UCSD-AML1 (cell line): Measurements from ENCODE around the gene PFKFB1.
A peak's percentile ranks its signal among the peaks of the same experiment; 100 is the strongest.

Experiments used
- DNase-seq: peaks from one replicate; lab custom pipeline; 2025; ENCODE audit not compliant: unreplicated experiment; lab: John Stamatoyannopoulos, UW

The PFKFB1 gene

DNA sequence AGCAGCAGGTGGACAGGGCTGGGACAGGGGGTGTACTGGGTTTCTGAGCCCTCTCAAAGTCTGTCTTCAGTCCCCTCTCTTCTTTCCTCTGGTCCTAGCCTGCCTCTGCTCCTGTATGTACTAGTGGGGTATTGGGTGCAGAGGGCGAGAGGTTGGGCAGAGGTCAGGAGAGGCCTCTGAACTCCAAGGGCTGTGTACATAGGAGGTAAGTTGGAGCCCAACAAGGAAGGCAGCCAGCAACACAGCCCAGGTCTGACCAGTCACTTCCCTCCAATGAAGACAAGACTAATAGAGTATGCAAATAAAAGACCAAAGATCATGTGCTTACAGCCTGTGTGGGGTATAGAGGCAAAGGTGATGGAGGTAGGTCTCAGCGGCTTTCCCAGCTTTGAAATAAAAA lies at the start of gene PFKFB1:
Gene PFKFB1 (minus strand): TSS at position 90 of the 400 bp plus-strand sequence. CDS start 181 bp downstream, outside the sequence.
- DNase-seq = no peak

DNA sequence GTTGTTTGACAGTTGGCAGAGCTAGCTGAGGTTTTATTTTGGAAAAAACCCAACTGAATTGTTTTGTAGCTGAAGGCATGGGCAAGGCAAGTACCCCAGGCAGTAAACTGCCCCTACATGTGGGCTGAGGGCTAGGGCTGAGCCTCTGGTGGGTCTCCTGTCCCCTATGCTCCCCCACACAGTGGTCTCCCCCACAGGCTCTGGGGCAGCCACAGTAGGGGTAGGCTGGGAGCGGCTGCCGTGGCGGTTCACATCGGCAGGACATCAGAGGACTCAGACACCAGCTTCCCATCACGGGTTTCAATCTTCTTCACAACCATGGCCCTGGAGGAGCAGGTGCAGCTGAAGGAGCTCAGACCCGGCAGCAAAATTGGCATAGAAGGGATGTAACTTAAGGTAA lies 47.5 kb upstream of the PFKFB1 start:
- no peak for DNase-seq

DNA sequence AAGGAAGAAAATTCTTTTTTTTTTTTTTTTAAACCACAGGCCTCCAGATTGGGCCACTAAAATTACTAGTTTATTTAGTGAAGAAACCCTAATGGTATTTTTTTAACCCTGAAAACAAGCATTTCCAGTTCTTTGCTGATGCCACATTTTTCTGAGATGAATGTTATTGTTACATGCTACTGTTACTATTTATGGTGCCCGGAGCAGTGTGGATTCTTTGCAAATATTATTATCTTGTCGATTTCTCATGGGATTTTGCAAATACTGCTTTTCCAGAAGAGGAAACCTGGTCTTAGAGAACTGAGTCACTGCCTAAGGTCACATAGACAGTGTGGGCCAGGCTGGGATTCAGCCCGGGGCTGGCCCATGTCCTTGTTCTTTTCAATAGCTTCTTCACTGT lies 45.5 kb upstream of the PFKFB1 start:
- no peak for DNase-seq

- DNase-seq = no peak
Observed at GRCh38 chrX:55033429-55033828, 39.4 kb upstream of the PFKFB1 start.

DNA sequence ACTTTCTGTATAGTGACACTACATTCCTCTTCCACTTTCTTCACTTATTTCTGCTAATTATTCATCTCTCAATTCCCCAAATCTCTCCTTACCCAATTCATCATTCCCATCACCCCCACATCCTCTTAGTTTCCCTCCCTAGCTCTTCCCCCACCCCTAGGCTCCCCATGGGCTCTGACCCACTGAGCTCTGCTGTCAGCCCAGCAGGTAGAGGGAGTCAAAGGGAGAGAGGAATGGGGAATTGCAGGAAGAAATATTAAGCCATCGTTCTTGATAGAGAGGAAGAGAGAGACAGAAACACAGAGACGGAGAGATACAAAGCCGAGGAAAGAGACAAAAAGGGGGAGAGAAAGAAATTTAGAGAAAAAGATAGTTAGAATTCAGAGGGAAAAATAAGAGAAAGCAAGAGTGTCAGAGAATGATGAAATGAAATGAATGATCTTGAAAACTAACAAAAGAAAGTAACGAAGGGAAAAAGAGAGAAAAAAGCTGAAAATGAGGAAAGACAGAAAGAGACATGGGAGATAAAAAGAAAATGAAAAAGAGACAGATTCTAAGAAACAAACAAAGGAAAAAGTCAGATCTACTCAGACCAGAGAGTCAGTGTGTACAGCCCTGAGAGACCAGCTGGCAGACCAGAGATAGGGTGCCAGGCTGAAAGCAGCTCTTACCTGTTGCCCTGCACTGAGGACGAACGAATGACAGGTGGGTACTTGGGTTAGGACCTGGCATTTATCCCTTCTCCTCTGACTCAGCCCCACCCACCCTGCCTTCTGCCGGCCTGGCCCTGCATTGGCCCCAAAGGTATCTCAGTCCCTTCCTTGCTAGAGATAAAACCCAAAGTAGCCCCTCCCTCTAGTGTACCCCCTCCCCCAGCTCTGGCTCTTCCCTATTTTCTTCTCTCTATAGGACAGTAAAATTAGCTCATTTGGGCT lies 36.5 kb upstream of the PFKFB1 start, which contains the start of gene ALAS2:
Gene ALAS2 (minus strand): TSS at position 707 of the 935 bp plus-strand sequence. CDS start 4,977 bp downstream, outside the sequence.
- DNase-seq = no peak

DNA sequence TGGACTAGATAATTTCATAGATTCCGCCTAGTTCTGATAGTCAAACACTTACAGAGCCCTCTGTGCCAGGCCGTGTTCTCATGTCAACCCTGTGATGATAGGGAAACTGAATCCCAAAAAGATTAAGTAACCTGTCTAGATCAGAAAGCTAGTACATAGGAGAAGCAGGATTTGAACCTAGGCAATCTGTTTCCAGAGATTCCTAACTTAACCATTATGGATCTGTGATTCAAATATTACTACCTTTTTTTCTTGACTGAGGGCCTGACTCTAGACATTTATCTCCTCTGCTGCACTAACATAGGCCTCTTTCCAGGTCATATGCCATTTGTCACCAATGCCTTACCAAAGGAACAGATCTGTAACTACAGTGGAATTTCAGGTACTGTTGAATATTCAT lies 35.3 kb upstream of the PFKFB1 start:
- no peak for DNase-seq

DNA sequence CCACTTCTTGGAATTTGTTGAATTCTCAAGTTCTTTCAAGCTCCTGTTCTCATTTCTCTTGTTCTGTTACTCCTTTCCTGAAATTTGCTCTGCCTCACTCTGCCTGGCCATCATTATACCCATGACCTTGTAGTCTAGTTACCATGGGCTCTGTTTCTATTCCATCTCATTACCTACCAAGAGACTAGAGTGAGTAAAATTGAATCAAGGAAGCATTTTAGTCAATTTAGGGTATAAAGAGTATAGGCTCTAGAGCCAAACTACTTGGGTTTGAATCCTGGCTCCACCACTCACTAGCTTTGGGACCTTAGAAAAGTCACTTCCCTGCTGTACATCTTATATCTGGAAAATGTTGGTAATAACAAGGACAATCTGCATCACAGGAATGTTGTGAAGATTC lies 34.6 kb upstream of the PFKFB1 start:
- DNase-seq = no peak

GRCh38 chrX:55028040-55028439 lies 34.1 kb upstream of the PFKFB1 start:
- DNase-seq = no peak

DNA sequence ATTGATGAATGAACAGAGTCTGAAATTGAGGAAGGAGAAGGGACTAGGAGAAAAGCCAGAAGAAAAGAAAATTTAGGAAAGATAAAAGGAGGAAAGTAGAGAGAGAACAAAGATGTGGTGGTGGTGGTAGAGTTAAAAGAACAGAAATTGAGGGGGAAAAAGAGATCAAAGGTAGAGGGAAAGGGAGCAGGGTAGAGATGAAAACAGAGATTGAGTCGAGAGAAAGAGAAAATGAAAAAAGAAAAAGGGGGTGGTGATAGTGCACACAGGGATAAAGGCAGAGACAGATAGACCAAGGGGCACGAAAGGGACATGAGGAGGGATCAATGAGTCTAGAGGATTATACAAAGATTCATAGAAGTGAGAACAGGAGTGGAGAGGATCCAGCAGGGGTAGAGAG lies 32.9 kb upstream of the PFKFB1 start:
- no peak for DNase-seq

- DNase-seq = no peak
Observed at GRCh38 chrX:55026143-55026542, 32.2 kb upstream of the PFKFB1 start.

GRCh38 chrX:55014897-55015299 lies 20.9 kb upstream of the PFKFB1 start:
- no peak for DNase-seq

- no peak for DNase-seq
Observed at GRCh38 chrX:55011294-55011693, 17.3 kb upstream of the PFKFB1 start.

DNA sequence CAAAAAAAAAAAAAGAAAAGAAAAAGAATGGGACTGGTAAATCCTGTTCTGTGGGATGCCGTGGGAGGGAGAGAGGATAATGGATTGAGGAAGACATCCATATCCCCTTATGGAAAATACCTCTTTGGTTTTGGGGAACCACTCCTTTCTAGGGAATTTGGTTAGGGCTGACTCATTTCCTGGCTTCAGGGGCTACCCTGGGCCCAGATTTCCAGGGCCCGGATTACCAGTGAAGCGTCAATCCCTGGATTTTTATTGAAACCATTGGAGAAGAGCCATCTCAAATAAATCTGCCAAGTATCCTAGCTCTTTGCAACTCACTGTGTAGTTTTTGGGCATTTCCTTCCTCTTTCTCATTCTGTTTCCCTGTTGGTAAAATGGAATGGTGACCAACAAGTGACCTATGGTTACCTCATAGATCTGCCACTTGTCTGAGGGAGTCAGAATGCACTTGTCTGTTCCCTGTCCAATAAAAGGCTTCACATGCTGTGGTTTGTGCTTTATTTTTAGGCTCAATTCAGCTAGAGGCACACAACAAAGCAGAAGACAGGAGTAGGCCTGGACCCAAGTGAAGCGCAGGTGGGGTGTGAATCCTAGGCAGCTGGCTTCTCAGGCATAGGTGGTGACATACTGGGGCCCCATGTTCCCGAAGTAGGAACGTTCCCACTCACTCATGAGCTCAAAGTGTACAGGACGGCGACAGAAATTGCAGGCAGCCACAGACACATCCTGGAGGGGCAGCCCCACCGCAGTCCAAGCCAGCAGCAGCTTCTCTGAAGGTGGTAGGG lies 14.8 kb upstream of the PFKFB1 start:
- DNase-seq = peak; percentile 16

GRCh38 chrX:55007656-55008055 lies 13.7 kb upstream of the PFKFB1 start:
- no peak for DNase-seq

DNA sequence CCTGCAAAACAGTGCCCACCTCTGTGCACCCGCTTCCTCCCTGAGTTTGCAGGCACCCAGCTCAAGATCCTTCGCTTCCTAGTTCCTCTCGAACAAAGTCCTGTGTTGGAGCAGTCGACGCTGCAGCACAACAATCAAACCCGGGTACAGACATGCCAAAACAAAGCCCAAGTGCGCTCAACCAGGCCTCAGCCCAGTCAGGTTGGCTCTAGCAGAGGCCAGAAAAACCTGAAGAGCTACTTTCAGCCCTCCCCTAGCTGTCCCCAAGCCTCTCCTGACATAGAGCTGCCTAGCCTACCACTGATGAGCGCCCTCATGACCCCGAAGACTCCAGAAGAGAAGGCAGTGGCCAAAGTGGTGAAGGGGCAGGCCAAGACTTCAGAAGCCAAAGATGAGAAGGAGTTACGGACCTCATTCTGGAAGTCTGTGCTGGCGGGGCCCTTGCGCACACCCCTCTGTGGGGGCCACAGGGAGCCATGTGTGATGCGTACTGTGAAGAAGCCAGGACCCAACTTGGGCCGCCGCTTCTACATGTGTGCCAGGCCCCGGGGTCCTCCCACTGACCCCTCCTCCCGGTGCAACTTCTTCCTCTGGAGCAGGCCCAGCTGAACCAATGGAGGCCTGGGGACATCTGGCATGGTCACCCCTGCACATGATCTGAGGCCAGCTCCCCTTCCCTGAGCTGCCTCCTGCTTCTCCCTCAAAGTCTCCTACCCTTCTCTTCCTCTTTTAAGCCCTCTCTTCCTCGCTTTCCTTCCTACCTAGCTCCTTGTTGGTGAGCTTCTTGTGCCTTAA lies 13.0 kb upstream of the PFKFB1 start:
- DNase-seq = no peak

- no peak for DNase-seq
Observed at GRCh38 chrX:55005256-55005655, 11.3 kb upstream of the PFKFB1 start.

GRCh38 chrX:55004231-55004630 lies 10.2 kb upstream of the PFKFB1 start:
- DNase-seq = no peak

DNA sequence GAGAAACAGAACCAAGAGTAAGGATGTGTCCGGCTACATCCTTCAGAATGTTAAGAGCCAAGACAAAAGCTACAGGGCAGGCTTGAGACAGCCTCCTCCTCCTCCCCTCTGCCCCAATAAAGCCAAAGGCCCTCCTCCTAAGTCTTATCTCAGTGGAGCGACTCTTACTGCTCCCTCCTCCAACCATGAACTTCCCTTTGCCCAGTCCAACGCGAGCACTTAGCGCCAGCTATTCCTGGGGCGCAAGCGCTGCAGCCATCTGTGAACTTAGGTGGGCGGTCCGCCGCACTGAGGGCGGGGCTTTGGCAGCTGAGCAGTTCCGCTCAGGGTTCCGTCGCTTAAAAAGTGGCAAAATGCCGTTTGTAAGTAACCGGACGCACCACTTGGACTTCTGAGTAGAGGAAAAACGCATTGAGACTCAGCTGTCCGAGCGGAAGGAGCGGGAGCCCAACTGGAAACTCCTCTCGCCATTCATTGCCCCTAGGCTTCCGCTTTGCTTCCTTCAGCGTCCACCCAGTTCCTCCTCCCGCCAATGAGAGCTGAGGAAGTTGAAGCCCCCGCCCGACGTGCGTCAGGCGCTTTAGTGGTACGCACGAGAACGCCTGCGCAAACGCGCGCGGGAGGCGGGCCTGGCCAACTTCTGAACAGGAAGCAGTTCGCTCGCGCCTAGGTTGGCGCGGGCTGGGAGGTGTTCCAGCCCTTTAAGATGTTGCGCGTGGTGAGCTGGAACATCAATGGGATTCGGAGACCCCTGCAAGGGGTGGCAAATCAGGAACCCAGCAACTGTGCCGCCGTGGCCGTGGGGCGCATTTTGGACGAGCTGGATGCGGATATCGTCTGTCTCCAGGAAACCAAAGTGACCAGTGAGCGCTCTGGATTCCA lies 6.0 kb upstream of the PFKFB1 start, which contains the start of gene APEX2:
Gene APEX2 (plus strand): TSS at position 647 of the 882 bp plus-strand sequence. CDS start 60 bp downstream, at position 707.
- DNase-seq = peak; percentile 90

DNA sequence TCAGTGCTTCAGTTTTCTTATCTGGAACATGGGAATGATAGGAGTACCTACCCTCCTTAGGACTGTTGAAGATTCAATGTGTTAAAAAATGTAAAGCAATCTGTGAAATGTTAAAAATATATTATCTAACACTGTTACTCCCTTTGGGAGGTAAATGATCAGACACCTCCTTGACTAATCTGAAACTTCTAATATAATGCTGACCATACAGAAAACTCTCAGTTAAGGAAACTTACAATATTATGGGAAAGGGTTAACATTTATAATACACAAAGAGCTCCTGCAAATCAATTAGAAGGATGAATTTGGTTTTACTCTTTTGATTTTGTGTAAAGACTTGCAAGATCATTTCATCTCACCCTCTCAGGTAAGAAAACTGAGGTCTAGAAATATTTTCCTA lies 1.6 kb upstream of the PFKFB1 start:
- no peak for DNase-seq
